Breast epithelium (tissue), 4 donors: ENCODE results near the gene AGPAT3. TPM values are rescaled to one million over a fixed set of nuclear protein-coding genes. Genes with fewer than 3 reads are reported as not detected.

Experiments used
- DNase-seq, 2 donors: peaks; one replicate each; pipeline ENCODE4 v3.0.0-alpha.2; 2019; ENCODE audit warnings: low spot score in 2 of 2
- H3K27ac ChIP-seq, 2 donors: fragments of 200-600 bp; sonication (generic) in 1 of 2; one replicate each; pipeline ENCODE4 v1.5.1; 2016 to 2019; ENCODE audit warnings: mild to moderate bottlenecking in 1 of 2
- H3K27me3 ChIP-seq, 2 donors: fragments of 200-600 bp; sonication (generic) in 1 of 2; one replicate each; pipeline versions ENCODE4 v1.5.1 to v1.6.0; 2017 to 2019; ENCODE audit warnings: control low read depth in 1 of 2, mild to moderate bottlenecking in 1 of 2
- H3K36me3 ChIP-seq: fragments of 200-600 bp; one replicate; pipeline ENCODE4 v1.5.1; 2019
- H3K4me1 ChIP-seq, 2 donors: fragments of 200-600 bp; sonication (generic); one replicate each; pipeline ENCODE4 v1.5.1; 2016 to 2019; ENCODE audit warnings: control low read depth in 1 of 2
- H3K4me3 ChIP-seq, 3 donors: fragments of 200-600 bp; sonication (generic); 1 replicate in 2 of 3; 2 replicates in 1 of 3; pipeline ENCODE4 v1.5.1; 2016 to 2019; ENCODE audit warnings: mild to moderate bottlenecking in 3 of 3, moderate library complexity in 2 of 3
- H3K9me3 ChIP-seq, 2 donors: fragments of 200-600 bp; sonication (generic) in 1 of 2; one replicate each; pipeline ENCODE4 v1.5.1; 2016 to 2019; ENCODE audit warnings: control low read depth in 1 of 2
- CTCF ChIP-seq, 3 donors: fragments of 450-650 bp; IDR thresholded peaks; one replicate each; pipeline ENCODE4 v1.5.1; 2016 to 2017; ENCODE audit warnings: antibody characterized with exemption in 3 of 3, mild to moderate bottlenecking in 3 of 3, moderate library complexity in 3 of 3
- POLR2A ChIP-seq: fragments of 450-650 bp; IDR thresholded peaks from one replicate; pipeline ENCODE4 v1.6.1; 2016; ENCODE audit warnings: antibody characterized with exemption, mild to moderate bottlenecking, moderate library complexity
- POLR2AphosphoS5 ChIP-seq, 3 donors: sonication (generic); formaldehyde crosslinking; IDR thresholded peaks; one replicate each; pipeline ENCODE4 v1.6.1; 2017; ENCODE audit warnings: antibody characterized with exemption in 3 of 3
- intact Hi-C: fragments of 100-400 bp; cut with DNase I; formaldehyde crosslinking; loops from one replicate; pipeline ENCODE4 v1.15.1; 2023; ENCODE audit warnings: low total_unique reads
- total RNA-seq, 3 donors: library from RNA; depleted of rRNA; stranded (reverse); fragments of >200 nt; gene quantifications; one replicate each; pipeline ENCODE4 v1.1.0, GENCODE V29; 2016

AGPAT3 gene
- total RNA-seq, 3 donors from 2014 or later: 27.2 to 35.8 (median 28.2) TPM

GRCh38 chr21:43851593-43851992, 13.4 kb upstream of the AGPAT3 start:
- no peak for DNase-seq
- no peaks in the 10 kb centered on the region for H3K9me3 ChIP-seq
- H3K27ac ChIP-seq: no peak overlapping the region
- no peaks in the 10 kb centered on the region for H3K4me1 ChIP-seq
- H3K36me3 ChIP-seq: no peaks in the 10 kb centered on the region
- intact Hi-C loops: no loop called here
- TF ChIP-seq POLR2AphosphoS5 (IDR thresholded peaks at IDR 0.05) (no peak), POLR2A (no peak), CTCF (IDR thresholded peaks at IDR 0.05) (no peak)
- no peak overlapping the region for H3K4me3 ChIP-seq
- no peaks in the 10 kb centered on the region for H3K27me3 ChIP-seq

- Histone ChIP-seq H3K4me1 (no peaks in the 10 kb centered on the region), H3K9me3 (no peaks in the 10 kb centered on the region), H3K4me3 (no peak overlapping the region), H3K27ac (no peak overlapping the region), H3K36me3 (no peaks in the 10 kb centered on the region), H3K27me3 (no peaks in the 10 kb centered on the region)
- DNase-seq: no peak
- TF ChIP-seq POLR2AphosphoS5 (IDR thresholded peaks at IDR 0.05) (no peak), POLR2A (no peak), CTCF (IDR thresholded peaks at IDR 0.05) (no peak)
- intact Hi-C loops: no loop called here
Measured at GRCh38 chr21:43853851-43854772, 10.9 kb upstream of the AGPAT3 start.

GRCh38 chr21:43854773-43855633, 10.0 kb upstream of the AGPAT3 start:
- no peaks in the 10 kb centered on the region for H3K4me1 ChIP-seq
- H3K36me3 ChIP-seq: no peaks in the 10 kb centered on the region
- H3K27ac ChIP-seq: no peak overlapping the region
- no peaks in the 10 kb centered on the region for H3K9me3 ChIP-seq
- TF ChIP-seq POLR2A (no peak), POLR2AphosphoS5 (IDR thresholded peaks at IDR 0.05) (no peak), CTCF (IDR thresholded peaks at IDR 0.05) (no peak)
- no peaks in the 10 kb centered on the region for H3K27me3 ChIP-seq
- intact Hi-C loops: no loop called here
- H3K4me3 ChIP-seq: no peak overlapping the region
- DNase-seq: no peak

GRCh38 chr21:43855955-43856354, 9.1 kb upstream of the AGPAT3 start:
- Histone ChIP-seq H3K9me3 (no peaks in the 10 kb centered on the region), H3K4me1 (no peaks in the 10 kb centered on the region), H3K27ac (no peak overlapping the region), H3K36me3 (no peaks in the 10 kb centered on the region), H3K4me3 (no peak overlapping the region), H3K27me3 (no peaks in the 10 kb centered on the region)
- TF ChIP-seq CTCF (IDR thresholded peaks at IDR 0.05): no peak
- TF ChIP-seq POLR2AphosphoS5 (IDR thresholded peaks at IDR 0.05): no peak
- no peak for TF ChIP-seq POLR2A
- intact Hi-C loops: no loop called here
- no peak for DNase-seq
